ENCODE measurements around the gene TTC34. TPM values are rescaled to one million over a fixed set of nuclear protein-coding genes. Genes with fewer than 3 reads are reported as not detected.

Gene TTC34
- total RNA-seq, 1 experiment from 2014 or later: 0.61 TPM

DNA sequence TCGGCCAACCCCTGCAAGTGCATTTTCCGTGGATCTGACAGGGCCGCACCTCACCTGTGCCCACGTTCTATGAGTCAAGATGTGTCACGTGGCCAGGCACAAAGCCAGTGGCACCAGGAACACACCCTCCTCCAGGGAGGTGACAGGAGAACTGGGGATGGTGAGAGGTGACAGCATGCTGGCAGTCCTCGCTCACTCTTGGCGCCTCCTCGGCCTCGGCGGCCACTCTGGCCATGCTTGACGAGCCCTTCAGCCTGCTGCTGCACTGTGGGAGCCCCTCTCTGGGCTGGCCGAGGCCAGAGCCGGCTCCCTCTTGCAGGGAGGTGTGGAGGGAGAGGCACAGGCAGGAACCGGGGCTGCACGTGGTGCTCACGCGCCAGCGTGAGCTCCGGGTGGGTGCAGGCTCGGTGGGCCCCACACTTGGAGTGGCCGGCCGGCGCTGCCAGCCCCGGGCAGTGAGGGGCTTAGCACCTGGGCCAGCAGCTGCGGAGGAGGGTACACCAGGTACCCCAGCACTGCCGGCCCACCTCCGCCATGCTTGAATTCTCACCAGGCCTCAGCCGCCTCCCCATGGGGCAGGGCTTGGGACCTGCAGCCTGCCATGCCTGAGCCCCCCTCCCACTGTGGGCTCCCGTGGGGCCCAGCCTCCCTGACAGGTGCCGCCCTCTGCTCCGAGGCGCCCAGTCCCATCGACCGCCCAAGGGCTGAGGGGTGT is 11.6 kb upstream of the TTC34 start (continued):
- TF ChIP-seq, protein P1, sequence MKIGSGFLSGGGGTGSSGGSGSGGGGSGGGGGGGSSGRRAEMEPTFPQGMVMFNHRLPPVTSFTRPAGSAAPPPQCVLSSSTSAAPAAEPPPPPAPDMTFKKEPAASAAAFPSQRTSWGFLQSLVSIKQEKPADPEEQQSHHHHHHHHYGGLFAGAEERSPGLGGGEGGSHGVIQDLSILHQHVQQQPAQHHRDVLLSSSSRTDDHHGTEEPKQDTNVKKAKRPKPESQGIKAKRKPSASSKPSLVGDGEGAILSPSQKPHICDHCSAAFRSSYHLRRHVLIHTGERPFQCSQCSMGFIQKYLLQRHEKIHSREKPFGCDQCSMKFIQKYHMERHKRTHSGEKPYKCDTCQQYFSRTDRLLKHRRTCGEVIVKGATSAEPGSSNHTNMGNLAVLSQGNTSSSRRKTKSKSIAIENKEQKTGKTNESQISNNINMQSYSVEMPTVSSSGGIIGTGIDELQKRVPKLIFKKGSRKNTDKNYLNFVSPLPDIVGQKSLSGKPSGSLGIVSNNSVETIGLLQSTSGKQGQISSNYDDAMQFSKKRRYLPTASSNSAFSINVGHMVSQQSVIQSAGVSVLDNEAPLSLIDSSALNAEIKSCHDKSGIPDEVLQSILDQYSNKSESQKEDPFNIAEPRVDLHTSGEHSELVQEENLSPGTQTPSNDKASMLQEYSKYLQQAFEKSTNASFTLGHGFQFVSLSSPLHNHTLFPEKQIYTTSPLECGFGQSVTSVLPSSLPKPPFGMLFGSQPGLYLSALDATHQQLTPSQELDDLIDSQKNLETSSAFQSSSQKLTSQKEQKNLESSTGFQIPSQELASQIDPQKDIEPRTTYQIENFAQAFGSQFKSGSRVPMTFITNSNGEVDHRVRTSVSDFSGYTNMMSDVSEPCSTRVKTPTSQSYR (CRISPR knock-in tag; IDR thresholded peaks at IDR 0.05): no peak
- TF ChIP-seq, protein P2, sequence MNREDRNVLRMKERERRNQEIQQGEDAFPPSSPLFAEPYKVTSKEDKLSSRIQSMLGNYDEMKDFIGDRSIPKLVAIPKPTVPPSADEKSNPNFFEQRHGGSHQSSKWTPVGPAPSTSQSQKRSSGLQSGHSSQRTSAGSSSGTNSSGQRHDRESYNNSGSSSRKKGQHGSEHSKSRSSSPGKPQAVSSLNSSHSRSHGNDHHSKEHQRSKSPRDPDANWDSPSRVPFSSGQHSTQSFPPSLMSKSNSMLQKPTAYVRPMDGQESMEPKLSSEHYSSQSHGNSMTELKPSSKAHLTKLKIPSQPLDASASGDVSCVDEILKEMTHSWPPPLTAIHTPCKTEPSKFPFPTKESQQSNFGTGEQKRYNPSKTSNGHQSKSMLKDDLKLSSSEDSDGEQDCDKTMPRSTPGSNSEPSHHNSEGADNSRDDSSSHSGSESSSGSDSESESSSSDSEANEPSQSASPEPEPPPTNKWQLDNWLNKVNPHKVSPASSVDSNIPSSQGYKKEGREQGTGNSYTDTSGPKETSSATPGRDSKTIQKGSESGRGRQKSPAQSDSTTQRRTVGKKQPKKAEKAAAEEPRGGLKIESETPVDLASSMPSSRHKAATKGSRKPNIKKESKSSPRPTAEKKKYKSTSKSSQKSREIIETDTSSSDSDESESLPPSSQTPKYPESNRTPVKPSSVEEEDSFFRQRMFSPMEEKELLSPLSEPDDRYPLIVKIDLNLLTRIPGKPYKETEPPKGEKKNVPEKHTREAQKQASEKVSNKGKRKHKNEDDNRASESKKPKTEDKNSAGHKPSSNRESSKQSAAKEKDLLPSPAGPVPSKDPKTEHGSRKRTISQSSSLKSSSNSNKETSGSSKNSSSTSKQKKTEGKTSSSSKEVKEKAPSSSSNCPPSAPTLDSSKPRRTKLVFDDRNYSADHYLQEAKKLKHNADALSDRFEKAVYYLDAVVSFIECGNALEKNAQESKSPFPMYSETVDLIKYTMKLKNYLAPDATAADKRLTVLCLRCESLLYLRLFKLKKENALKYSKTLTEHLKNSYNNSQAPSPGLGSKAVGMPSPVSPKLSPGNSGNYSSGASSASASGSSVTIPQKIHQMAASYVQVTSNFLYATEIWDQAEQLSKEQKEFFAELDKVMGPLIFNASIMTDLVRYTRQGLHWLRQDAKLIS (CRISPR knock-in tag; IDR thresholded peaks at IDR 0.05; ENCODE audit: borderline replicate concordance): no peak
- TF ChIP-seq MYBL2 (CRISPR knock-in tag; IDR thresholded peaks at IDR 0.05) (no peak), GABPB1 (CRISPR knock-in tag; IDR thresholded peaks at IDR 0.05) (no peak), EMX1 (CRISPR knock-in tag; IDR thresholded peaks at IDR 0.05) (no peak), ZNF671 (CRISPR knock-in tag; IDR thresholded peaks at IDR 0.05) (no peak)
- TF ChIP-seq, protein P3, sequence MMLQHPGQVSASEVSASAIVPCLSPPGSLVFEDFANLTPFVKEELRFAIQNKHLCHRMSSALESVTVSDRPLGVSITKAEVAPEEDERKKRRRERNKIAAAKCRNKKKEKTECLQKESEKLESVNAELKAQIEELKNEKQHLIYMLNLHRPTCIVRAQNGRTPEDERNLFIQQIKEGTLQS (CRISPR knock-in tag; conservative IDR thresholded peaks at IDR 0.05): no peak
- TF ChIP-seq, protein P4, sequence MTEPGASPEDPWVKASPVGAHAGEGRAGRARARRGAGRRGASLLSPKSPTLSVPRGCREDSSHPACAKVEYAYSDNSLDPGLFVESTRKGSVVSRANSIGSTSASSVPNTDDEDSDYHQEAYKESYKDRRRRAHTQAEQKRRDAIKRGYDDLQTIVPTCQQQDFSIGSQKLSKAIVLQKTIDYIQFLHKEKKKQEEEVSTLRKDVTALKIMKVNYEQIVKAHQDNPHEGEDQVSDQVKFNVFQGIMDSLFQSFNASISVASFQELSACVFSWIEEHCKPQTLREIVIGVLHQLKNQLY (CRISPR knock-in tag; IDR thresholded peaks at IDR 0.05): no peak

DNA sequence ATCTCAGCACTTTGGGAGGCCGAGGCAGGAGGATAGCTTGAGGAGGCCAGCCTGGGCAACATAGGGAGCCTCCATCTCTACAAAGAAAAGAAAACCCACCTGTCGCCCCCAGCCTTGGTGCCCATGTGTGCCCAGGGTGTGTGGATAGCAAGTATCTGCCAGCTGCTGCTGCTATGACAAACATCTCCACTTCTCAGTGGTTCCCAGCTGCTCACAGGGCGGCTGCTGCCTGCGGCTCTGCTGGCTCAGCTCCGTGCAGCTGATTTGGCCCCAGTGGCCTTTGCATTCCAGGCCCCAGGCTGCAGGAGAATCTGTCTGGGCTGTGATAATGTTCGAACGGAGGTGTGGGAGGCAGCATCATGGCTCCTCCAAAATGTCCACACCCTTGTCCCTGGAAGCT is 10.6 kb upstream of the TTC34 start:
- ATAC-seq: no peak
- peaks cover 19% of the 10 kb centered on the region for H3K36me3 Mint-ChIP-seq
- no peak overlapping the region for H3K27ac Mint-ChIP-seq
- ChIA-PET POLR2A (no interaction called here), CTCF (no interaction called here)
- H3K4me1 Mint-ChIP-seq: no peaks in the 10 kb centered on the region
- peaks cover 3% of the 10 kb centered on the region for H3K27me3 Mint-ChIP-seq (ENCODE audit: low read depth)
- DNase-seq (ENCODE audit: low spot score): no peak
- peaks cover 24% of the 10 kb centered on the region for H3K9me3 Mint-ChIP-seq
- TF ChIP-seq, protein P5, sequence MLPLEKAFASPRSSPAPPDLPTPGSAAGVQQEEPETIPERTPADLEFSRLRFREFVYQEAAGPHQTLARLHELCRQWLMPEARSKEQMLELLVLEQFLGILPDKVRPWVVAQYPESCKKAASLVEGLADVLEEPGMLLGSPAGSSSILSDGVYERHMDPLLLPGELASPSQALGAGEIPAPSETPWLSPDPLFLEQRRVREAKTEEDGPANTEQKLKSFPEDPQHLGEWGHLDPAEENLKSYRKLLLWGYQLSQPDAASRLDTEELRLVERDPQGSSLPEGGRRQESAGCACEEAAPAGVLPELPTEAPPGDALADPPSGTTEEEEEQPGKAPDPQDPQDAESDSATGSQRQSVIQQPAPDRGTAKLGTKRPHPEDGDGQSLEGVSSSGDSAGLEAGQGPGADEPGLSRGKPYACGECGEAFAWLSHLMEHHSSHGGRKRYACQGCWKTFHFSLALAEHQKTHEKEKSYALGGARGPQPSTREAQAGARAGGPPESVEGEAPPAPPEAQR (CRISPR knock-in tag; IDR thresholded peaks at IDR 0.05): no peak
- no peak overlapping the region for H3K4me3 Mint-ChIP-seq

DNA sequence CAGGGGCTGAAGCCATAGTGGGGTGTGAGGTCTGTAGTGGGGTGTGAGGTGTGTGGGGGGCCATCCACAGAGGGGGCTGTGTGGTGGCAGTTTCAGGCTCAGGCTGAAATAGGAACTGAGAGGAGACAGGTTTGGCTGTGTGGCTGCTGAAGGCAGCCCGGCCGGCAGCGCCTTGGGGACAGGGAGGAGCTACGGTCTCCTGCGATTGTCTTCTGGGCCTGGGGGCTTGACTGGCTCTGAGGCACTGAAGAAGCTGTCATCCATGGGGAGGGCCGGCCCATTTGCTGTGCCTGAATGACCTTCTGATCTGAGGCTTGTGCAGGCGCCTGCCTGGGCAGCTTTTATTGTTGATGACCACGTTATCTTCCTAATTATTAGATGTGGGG is 10.0 kb upstream of the TTC34 start:
- no peak overlapping the region for H3K4me3 Mint-ChIP-seq
- no peak overlapping the region for H3K27ac Mint-ChIP-seq
- CTCF ChIA-PET: no interaction called here
- H3K9me3 Mint-ChIP-seq: peaks cover 18% of the 10 kb centered on the region
- DNase-seq (ENCODE audit: low spot score) (no peak), ATAC-seq (no peak)
- peaks cover 22% of the 10 kb centered on the region for H3K36me3 Mint-ChIP-seq
- no peaks in the 10 kb centered on the region for H3K4me1 Mint-ChIP-seq
- POLR2A ChIA-PET: no interaction called here
- H3K27me3 Mint-ChIP-seq (ENCODE audit: low read depth): peaks cover 3% of the 10 kb centered on the region
- TF ChIP-seq GABPB1 (CRISPR knock-in tag; IDR thresholded peaks at IDR 0.05) (no peak), SMAD3 (CRISPR knock-in tag; IDR thresholded peaks at IDR 0.05; ENCODE audit: borderline replicate concordance) (no peak), EMX1 (CRISPR knock-in tag; IDR thresholded peaks at IDR 0.05) (no peak), FOXJ3 (CRISPR knock-in tag; IDR thresholded peaks at IDR 0.05; ENCODE audit: borderline replicate concordance) (no peak), TEAD4 (CRISPR knock-in tag; IDR thresholded peaks at IDR 0.05) (no peak), SP1 (CRISPR knock-in tag; conservative IDR thresholded peaks at IDR 0.05) (no peak), CREB1 (CRISPR knock-in tag; IDR thresholded peaks at IDR 0.05) (no peak)
- TF ChIP-seq, protein P6, sequence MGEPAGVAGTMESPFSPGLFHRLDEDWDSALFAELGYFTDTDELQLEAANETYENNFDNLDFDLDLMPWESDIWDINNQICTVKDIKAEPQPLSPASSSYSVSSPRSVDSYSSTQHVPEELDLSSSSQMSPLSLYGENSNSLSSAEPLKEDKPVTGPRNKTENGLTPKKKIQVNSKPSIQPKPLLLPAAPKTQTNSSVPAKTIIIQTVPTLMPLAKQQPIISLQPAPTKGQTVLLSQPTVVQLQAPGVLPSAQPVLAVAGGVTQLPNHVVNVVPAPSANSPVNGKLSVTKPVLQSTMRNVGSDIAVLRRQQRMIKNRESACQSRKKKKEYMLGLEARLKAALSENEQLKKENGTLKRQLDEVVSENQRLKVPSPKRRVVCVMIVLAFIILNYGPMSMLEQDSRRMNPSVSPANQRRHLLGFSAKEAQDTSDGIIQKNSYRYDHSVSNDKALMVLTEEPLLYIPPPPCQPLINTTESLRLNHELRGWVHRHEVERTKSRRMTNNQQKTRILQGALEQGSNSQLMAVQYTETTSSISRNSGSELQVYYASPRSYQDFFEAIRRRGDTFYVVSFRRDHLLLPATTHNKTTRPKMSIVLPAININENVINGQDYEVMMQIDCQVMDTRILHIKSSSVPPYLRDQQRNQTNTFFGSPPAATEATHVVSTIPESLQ (CRISPR knock-in tag; IDR thresholded peaks at IDR 0.05): no peak
- TF ChIP-seq, protein P7, sequence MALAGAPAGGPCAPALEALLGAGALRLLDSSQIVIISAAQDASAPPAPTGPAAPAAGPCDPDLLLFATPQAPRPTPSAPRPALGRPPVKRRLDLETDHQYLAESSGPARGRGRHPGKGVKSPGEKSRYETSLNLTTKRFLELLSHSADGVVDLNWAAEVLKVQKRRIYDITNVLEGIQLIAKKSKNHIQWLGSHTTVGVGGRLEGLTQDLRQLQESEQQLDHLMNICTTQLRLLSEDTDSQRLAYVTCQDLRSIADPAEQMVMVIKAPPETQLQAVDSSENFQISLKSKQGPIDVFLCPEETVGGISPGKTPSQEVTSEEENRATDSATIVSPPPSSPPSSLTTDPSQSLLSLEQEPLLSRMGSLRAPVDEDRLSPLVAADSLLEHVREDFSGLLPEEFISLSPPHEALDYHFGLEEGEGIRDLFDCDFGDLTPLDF (CRISPR knock-in tag; IDR thresholded peaks at IDR 0.05): no peak
- TF ChIP-seq, protein P8, sequence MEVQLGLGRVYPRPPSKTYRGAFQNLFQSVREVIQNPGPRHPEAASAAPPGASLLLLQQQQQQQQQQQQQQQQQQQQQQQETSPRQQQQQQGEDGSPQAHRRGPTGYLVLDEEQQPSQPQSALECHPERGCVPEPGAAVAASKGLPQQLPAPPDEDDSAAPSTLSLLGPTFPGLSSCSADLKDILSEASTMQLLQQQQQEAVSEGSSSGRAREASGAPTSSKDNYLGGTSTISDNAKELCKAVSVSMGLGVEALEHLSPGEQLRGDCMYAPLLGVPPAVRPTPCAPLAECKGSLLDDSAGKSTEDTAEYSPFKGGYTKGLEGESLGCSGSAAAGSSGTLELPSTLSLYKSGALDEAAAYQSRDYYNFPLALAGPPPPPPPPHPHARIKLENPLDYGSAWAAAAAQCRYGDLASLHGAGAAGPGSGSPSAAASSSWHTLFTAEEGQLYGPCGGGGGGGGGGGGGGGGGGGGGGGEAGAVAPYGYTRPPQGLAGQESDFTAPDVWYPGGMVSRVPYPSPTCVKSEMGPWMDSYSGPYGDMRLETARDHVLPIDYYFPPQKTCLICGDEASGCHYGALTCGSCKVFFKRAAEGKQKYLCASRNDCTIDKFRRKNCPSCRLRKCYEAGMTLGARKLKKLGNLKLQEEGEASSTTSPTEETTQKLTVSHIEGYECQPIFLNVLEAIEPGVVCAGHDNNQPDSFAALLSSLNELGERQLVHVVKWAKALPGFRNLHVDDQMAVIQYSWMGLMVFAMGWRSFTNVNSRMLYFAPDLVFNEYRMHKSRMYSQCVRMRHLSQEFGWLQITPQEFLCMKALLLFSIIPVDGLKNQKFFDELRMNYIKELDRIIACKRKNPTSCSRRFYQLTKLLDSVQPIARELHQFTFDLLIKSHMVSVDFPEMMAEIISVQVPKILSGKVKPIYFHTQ (CRISPR knock-in tag; IDR thresholded peaks at IDR 0.05): no peak
